ENCODE data around the gene PKMYT1.
"Not testable (repeated sequence)": the region's sequence is repeated elsewhere in the genome, so short reads cannot be mapped to it uniquely, and the experiment has no call there.

- TF ChIP-seq, protein P1, sequence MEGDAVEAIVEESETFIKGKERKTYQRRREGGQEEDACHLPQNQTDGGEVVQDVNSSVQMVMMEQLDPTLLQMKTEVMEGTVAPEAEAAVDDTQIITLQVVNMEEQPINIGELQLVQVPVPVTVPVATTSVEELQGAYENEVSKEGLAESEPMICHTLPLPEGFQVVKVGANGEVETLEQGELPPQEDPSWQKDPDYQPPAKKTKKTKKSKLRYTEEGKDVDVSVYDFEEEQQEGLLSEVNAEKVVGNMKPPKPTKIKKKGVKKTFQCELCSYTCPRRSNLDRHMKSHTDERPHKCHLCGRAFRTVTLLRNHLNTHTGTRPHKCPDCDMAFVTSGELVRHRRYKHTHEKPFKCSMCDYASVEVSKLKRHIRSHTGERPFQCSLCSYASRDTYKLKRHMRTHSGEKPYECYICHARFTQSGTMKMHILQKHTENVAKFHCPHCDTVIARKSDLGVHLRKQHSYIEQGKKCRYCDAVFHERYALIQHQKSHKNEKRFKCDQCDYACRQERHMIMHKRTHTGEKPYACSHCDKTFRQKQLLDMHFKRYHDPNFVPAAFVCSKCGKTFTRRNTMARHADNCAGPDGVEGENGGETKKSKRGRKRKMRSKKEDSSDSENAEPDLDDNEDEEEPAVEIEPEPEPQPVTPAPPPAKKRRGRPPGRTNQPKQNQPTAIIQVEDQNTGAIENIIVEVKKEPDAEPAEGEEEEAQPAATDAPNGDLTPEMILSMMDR (IDR thresholded peaks at IDR 0.05; ENCODE audit: poor library complexity, severe bottlenecking), result not testable (repeated sequence)
- TF ChIP-seq EZH2 (IDR thresholded peaks at IDR 0.05; ENCODE audit: borderline replicate concordance, insufficient read depth, low read length, poor library complexity, severe bottlenecking); POLR2AphosphoS5 (IDR thresholded peaks at IDR 0.05): not testable (repeated sequence)
Measured at GRCh38 chr16:2928151-2928550, 52.1 kb downstream of the PKMYT1 start.
